Upper lobe of right lung (tissue), 1 donor: ENCODE results near the gene ASB1. TPM values are rescaled to one million over a fixed set of nuclear protein-coding genes. Genes with fewer than 3 reads are reported as not detected.

Experiments
- ATAC-seq: fragments of 200-7000 bp; cut with Tn5 transposase; one replicate; pipeline ENCODE4 v1.9.1; 2020; ENCODE audit warnings: mild to moderate bottlenecking, moderate library complexity
- DNase-seq: peaks from one replicate; pipeline ENCODE4 v3.0.0-alpha.2; 2020
- H3K27ac ChIP-seq: fragments of 200-600 bp; one replicate; pipeline ENCODE4 v1.8.0; 2022
- H3K27me3 ChIP-seq: fragments of 200-600 bp; one replicate; pipeline ENCODE4 v1.8.0; 2022; ENCODE audit warnings: mild to moderate bottlenecking
- H3K36me3 ChIP-seq: fragments of 200-600 bp; one replicate; pipeline ENCODE4 v1.8.0; 2022
- H3K4me1 ChIP-seq: fragments of 200-600 bp; one replicate; pipeline ENCODE4 v1.8.0; 2022
- H3K4me3 ChIP-seq: fragments of 200-600 bp; one replicate; pipeline ENCODE4 v1.8.0; 2022; ENCODE audit warnings: mild to moderate bottlenecking
- H3K9me3 ChIP-seq: fragments of 200-600 bp; one replicate; pipeline ENCODE4 v1.8.0; 2022
- CTCF ChIP-seq: fragments of 200-600 bp; IDR thresholded peaks from one replicate; pipeline ENCODE4 v1.8.0; 2022; ENCODE audit warnings: antibody characterized with exemption
- intact Hi-C: fragments of 100-400 bp; cut with DNase I; formaldehyde crosslinking; loops from one replicate; pipeline ENCODE4 v1.11.0; 2022
- total RNA-seq: library from RNA; stranded (reverse); fragmentation: NEBNext Ultra II Directional; extraction: Animal tissue kit (Norgen Biotek cat#: 25700); gene quantifications from one replicate; pipeline ENCODE4 v1.2.1, GENCODE V29; 2021
- donor health status: DM: no; HTN: yes; CAD: no; lungs with severe emphysema.

The ASB1 gene
- total RNA-seq, 1 donor from 2014 or later = 26.6 TPM

- intact Hi-C loops = no loop called here
- ATAC-seq (peak; percentile 7), DNase-seq (no peak)
- no peaks in the 10 kb centered on the region for H3K9me3 ChIP-seq
- H3K27ac ChIP-seq = no peak overlapping the region
- no peaks in the 10 kb centered on the region for H3K4me1 ChIP-seq
- no peaks in the 10 kb centered on the region for H3K36me3 ChIP-seq
- H3K27me3 ChIP-seq = no peaks in the 10 kb centered on the region
- no peak for TF ChIP-seq CTCF
- no peak overlapping the region for H3K4me3 ChIP-seq
Measured at GRCh38 chr2:238484522-238485452, 58.1 kb downstream of the ASB1 start.

GRCh38 chr2:238486123-238486848 lies 59.6 kb downstream of the ASB1 start:
- no peak for DNase-seq
- no peak overlapping the region for H3K4me3 ChIP-seq
- H3K4me1 ChIP-seq = no peaks in the 10 kb centered on the region
- H3K27ac ChIP-seq = no peak overlapping the region
- no peaks in the 10 kb centered on the region for H3K27me3 ChIP-seq
- TF ChIP-seq CTCF = no peak
- no peaks in the 10 kb centered on the region for H3K9me3 ChIP-seq
- H3K36me3 ChIP-seq = no peaks in the 10 kb centered on the region
- intact Hi-C loops = no loop called here
- peak; percentile 13 for ATAC-seq

- Histone ChIP-seq H3K27me3 (no peaks in the 10 kb centered on the region), H3K4me1 (no peaks in the 10 kb centered on the region), H3K9me3 (no peaks in the 10 kb centered on the region), H3K4me3 (no peak overlapping the region), H3K36me3 (no peaks in the 10 kb centered on the region), H3K27ac (no peak overlapping the region)
- DNase-seq (no peak), ATAC-seq (no peak)
- intact Hi-C loops = no loop called here
- TF ChIP-seq CTCF = no peak
Measured at GRCh38 chr2:238487134-238487533, 60.4 kb downstream of the ASB1 start.

GRCh38 chr2:238487652-238488346 lies 61.1 kb downstream of the ASB1 start:
- no peak overlapping the region for H3K27ac ChIP-seq
- H3K36me3 ChIP-seq = no peaks in the 10 kb centered on the region
- H3K9me3 ChIP-seq = no peaks in the 10 kb centered on the region
- DNase-seq (no peak), ATAC-seq (no peak)
- no peaks in the 10 kb centered on the region for H3K27me3 ChIP-seq
- intact Hi-C loops = no loop called here
- no peak overlapping the region for H3K4me3 ChIP-seq
- TF ChIP-seq CTCF = no peak
- H3K4me1 ChIP-seq = no peaks in the 10 kb centered on the region

GRCh38 chr2:238488347-238488826 lies 61.7 kb downstream of the ASB1 start:
- no peak for TF ChIP-seq CTCF
- intact Hi-C loops = no loop called here
- Histone ChIP-seq H3K9me3 (no peaks in the 10 kb centered on the region), H3K4me1 (no peaks in the 10 kb centered on the region), H3K27me3 (no peaks in the 10 kb centered on the region), H3K27ac (no peak overlapping the region), H3K36me3 (no peaks in the 10 kb centered on the region), H3K4me3 (no peak overlapping the region)
- no peak for DNase-seq
- no peak for ATAC-seq
